ENCODE measurements around the gene PIN1.

DNA sequence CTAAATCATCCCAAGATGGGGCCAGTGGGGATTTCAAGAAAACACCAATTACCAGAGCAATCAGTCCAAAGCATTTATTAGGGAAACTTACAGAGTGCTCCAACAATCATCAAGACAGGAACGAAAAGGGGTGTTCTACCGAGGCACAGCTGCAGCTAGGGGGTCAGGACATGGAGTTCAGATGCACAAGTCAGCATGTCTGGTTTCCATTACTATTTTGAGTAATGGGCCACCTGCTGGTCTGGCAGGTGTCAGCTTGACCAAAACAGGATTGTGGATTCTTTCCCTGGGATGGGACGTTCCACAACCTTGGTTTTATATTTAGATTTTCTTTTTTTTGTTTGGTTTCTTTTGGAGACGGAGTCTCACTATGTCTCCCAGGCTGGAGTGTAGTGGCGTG is 11.3 kb upstream of the PIN1 start:
- no peak for TF ChIP-seq POLR2A (IDR thresholded peaks at IDR 0.05)
- TF ChIP-seq, protein P1, sequence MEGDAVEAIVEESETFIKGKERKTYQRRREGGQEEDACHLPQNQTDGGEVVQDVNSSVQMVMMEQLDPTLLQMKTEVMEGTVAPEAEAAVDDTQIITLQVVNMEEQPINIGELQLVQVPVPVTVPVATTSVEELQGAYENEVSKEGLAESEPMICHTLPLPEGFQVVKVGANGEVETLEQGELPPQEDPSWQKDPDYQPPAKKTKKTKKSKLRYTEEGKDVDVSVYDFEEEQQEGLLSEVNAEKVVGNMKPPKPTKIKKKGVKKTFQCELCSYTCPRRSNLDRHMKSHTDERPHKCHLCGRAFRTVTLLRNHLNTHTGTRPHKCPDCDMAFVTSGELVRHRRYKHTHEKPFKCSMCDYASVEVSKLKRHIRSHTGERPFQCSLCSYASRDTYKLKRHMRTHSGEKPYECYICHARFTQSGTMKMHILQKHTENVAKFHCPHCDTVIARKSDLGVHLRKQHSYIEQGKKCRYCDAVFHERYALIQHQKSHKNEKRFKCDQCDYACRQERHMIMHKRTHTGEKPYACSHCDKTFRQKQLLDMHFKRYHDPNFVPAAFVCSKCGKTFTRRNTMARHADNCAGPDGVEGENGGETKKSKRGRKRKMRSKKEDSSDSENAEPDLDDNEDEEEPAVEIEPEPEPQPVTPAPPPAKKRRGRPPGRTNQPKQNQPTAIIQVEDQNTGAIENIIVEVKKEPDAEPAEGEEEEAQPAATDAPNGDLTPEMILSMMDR (IDR thresholded peaks at IDR 0.05) = no peak
